HG03457 (cell line): ENCODE measurements around the gene ZNF614.
"Not testable (repeated sequence)": the region's sequence is repeated elsewhere in the genome, so short reads cannot be mapped to it uniquely, and the experiment has no call there.

Experiments used
- ATAC-seq: cut with Tn5 transposase; IDR thresholded peaks from one replicate; pipeline ENCODE4 v1.9.1; 2021; ENCODE audit warnings: moderate number of reproducible peaks; ENCODE audit not compliant: unreplicated experiment

ZNF614 gene

DNA sequence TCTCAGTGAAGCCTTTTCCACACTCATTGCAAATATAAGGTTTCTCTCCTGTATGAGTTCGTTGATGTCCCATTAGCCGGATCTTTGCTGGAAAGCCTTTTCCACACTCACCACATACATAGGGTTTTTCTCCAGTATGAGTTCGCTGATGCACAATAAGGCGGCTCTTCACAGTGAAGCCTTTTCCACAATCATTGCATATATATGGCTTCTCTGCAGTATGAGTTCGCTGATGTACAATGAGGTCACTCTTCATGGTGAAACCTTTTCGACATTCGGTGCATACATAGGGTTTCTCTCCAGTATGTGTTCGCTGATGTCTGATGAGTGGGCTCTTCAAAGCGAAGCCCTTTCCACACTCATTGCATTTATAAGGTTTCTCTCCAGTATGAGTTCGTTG is 34.8 kb downstream of the ZNF614 start:
- ATAC-seq, result no peak

DNA sequence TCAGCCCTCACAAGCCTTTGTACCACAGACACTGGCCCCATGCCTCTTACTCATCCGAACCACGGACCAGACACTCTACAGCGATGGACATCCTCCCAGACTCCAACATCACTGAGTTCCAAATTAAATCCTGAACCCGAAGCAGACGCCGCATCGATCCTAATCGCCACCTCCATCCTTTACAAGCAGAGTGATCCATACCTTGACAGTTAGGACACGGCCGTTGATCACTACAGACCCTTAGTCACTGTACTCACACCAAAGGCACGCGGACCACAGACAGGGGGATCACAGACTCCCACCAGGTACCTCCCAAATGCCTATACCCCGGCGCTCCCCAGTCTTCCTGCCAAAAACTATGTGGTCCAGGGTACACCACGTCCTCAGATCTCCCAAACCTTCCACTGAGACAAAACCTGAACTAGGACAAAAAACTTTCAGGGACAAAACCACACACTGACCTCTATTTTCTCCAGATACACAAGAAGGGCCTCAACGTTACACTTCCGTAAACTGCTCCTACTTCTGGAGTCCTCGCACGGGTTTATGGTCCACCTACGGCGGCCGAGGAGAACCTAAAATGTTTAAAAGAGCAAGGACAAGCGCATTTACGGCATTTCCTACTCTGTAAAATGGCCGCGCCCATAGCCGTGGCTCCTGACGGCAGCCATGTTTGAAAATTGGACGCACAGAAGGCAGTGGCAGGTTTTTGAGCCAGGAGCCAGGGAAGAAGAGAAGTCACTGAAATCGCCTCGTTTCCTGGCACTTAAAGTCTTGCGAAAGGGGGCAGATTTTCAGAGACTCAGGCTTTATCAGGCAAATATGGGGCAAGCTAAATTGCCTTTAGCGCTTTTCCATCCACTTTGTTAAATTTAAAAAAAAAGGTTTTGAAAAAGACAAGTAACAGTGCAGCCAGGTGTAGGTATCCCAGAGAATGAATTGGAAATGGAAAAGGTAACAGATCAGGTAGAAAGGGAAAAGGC is 41.6 kb downstream of the ZNF614 start, which contains the start of gene ZNF350:
TSS of gene ZNF350 (minus strand) at position 532 of the 983 bp plus-strand sequence. CDS start 12,480 bp downstream, outside the sequence.
- ATAC-seq, result peak; percentile 83

- no peak for ATAC-seq
Observed at GRCh38 chr19:51983361-51983760, 44.8 kb downstream of the ZNF614 start.

DNA sequence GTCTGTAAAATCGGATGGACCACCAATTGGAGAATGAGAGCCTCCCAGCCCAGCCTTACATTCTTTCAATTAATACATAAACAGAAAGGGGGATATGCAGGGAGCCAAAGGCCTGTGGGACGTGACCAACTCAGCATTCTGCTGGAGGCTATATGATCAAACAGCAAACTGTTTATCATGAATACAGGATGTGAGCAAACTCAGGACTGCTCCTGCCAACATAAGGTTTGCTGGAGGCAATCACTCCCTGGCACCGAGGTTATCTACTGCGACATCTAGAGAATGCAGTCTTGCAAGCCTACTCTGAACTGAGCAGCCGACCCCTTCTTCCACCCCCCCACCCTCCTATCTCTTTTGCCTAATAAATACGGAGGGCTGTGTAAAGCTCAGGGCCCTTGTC is 47.3 kb downstream of the ZNF614 start:
- not testable (repeated sequence) for ATAC-seq

DNA sequence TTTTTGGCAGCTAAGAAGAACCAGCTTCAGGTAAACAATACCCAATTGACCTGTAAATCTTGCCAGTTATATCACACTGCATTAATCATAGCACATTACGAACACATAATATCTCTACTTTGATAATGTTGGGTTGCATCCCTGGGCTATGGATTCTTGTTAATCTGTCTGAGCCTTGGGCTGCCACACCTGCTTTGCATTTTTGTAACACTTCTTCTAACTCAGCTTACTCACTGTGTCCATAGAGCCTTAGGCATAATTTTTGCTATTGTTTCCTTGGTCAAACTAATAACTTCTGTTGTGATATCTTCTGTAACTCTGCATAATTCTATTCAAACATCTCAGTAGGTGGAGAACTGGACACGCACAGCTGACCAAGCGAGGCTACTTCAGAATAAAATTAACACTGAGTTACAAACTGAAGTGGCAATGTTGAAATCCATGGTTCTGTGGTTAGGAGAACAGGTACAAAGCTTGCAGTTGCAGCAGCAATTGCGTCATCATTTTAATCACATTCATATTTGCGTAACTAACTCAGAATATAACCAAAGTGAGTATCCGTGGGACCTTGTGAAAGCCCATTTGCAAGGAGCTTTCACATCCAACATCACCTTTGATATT is 48.0 kb downstream of the ZNF614 start:
- no peak for ATAC-seq

GRCh38 chr19:51978882-51979281 is 49.3 kb downstream of the ZNF614 start:
- ATAC-seq, result no peak

GRCh38 chr19:51977346-51977745 is 50.8 kb downstream of the ZNF614 start:
- ATAC-seq, result no peak

DNA sequence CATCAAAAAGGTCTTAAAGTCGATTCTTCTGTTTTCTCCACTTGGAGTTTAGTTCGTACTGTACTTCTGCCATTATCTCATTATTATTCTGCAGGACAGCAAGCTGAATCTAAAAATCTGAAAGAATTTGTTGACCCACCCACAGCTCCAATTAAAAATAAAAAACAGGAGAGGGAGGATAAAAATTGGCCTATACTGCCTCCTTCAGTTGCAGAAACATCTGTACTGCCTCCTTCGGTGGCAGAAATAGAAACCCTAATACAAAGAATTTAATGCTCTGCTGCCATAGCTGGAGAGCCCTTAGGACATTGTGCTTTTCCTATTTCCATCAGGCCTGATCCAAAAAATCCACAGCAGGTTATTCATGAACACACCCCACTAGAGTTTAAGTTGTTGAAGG is 51.3 kb downstream of the ZNF614 start:
- ATAC-seq, result no peak

GRCh38 chr19:51975787-51976186 is 52.4 kb downstream of the ZNF614 start:
- not testable (repeated sequence) for ATAC-seq

DNA sequence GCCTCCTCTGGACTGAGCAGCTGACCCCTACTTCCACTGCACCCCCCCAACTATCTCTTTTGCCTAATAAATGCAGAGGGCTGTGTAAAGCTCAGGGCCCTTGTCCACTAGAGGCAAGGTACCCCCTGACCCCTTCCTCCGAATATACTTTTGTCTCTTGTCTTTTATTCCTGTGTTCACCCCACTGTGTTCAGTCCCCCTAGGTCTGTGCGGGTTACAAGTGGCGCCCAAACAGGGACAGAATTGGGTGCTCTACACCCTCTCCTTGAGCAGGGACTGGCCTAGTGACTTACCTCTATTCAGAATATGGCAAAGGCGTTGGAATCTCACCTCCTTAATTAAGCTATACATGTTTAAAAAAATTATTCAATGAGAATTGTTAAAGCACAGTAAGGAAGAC is 56.6 kb downstream of the ZNF614 start:
- ATAC-seq, result no peak

GRCh38 chr19:51970718-51971117 is 57.5 kb downstream of the ZNF614 start:
- ATAC-seq, result no peak

DNA sequence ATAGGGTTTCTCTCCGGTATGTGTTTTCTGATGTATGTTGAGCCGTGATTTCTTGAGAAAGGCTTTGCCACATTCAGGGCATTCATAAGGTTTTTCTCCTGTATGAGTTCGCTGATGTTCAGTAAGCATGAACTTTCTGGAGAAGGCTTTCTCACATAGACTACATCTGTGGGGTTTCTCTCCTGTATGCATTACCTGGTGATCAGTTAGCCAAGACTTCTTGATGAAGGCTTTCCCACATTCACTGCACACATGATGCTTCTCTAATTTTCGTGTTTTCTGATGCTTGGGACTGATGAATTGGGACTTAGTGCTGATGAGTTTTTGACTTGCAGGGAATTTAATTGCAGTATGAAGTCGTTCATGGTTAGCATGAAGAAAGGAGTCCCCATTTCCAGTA is 62.6 kb downstream of the ZNF614 start:
- no peak for ATAC-seq
